ENCODE results near the gene CACNA1C.

CACNA1C gene

GRCh38 chr12:2351161-2351560 is 298.4 kb downstream of the CACNA1C start:
- DNase-seq: no peak

GRCh38 chr12:2352203-2352602 is 299.4 kb downstream of the CACNA1C start:
- no peak for DNase-seq

GRCh38 chr12:2353281-2353680 is 300.5 kb downstream of the CACNA1C start:
- no peak for DNase-seq

- no peak for DNase-seq
Observed at GRCh38 chr12:2353691-2354090, 300.9 kb downstream of the CACNA1C start.

GRCh38 chr12:2354151-2354991 is 301.6 kb downstream of the CACNA1C start:
- no peak for DNase-seq

GRCh38 chr12:2355198-2355597 is 302.4 kb downstream of the CACNA1C start:
- no peak for DNase-seq

GRCh38 chr12:2355604-2356003 is 302.8 kb downstream of the CACNA1C start:
- DNase-seq: no peak

GRCh38 chr12:2356601-2357125 is 303.9 kb downstream of the CACNA1C start:
- no peak for DNase-seq

- no peak for DNase-seq
Observed at GRCh38 chr12:2358986-2359658, 306.3 kb downstream of the CACNA1C start.

GRCh38 chr12:2359725-2360629 is 307.2 kb downstream of the CACNA1C start:
- DNase-seq: no peak

- DNase-seq: no peak
Observed at GRCh38 chr12:2360630-2361170, 307.9 kb downstream of the CACNA1C start.

GRCh38 chr12:2363836-2364609 is 311.2 kb downstream of the CACNA1C start:
- no peak for DNase-seq

- no peak for DNase-seq
Observed at GRCh38 chr12:2364631-2365051, 311.9 kb downstream of the CACNA1C start.

- no peak for DNase-seq
Observed at GRCh38 chr12:2366711-2367110, 313.9 kb downstream of the CACNA1C start.

- DNase-seq: no peak
Observed at GRCh38 chr12:2372178-2372577, 319.4 kb downstream of the CACNA1C start.

GRCh38 chr12:2372735-2373134 is 319.9 kb downstream of the CACNA1C start:
- no peak for DNase-seq

GRCh38 chr12:2373307-2373706 is 320.5 kb downstream of the CACNA1C start:
- DNase-seq: no peak

- DNase-seq: no peak
Observed at GRCh38 chr12:2374092-2374906, 321.5 kb downstream of the CACNA1C start.

- no peak for DNase-seq
Observed at GRCh38 chr12:2375871-2376270, 323.1 kb downstream of the CACNA1C start.

- DNase-seq: peak; percentile 13
Observed at GRCh38 chr12:2376908-2377657, 324.3 kb downstream of the CACNA1C start.

Measured in RPMI8226 (cell line).